Left ventricle myocardium inferior (tissue), 1 donor: ENCODE results near the gene RHOJ. TPM values are rescaled to one million over a fixed set of nuclear protein-coding genes. Genes with fewer than 3 reads are reported as not detected.

ENCODE experiments used
- DNase-seq: peaks from one replicate; pipeline ENCODE4 v3.0.0-alpha.2; 2020
- H3K27ac ChIP-seq: fragments of 200-600 bp; replicated peaks from 2 replicates; pipeline ENCODE4 v1.8.0; 2021
- H3K27me3 ChIP-seq: fragments of 200-600 bp; 2 replicates; pipeline ENCODE4 v1.8.0; 2021; ENCODE audit warnings: low read depth
- H3K36me3 ChIP-seq: fragments of 200-600 bp; 2 replicates; pipeline ENCODE4 v1.8.0; 2021
- H3K4me1 ChIP-seq: fragments of 200-600 bp; 2 replicates; pipeline ENCODE4 v1.8.0; 2021
- H3K4me3 ChIP-seq: fragments of 200-600 bp; 2 replicates; pipeline ENCODE4 v1.8.0; 2021; ENCODE audit warnings: mild to moderate bottlenecking, moderate library complexity
- H3K9me3 ChIP-seq: fragments of 200-600 bp; replicated peaks from 2 replicates; pipeline ENCODE4 v1.8.0; 2021
- intact Hi-C: fragments of 100-400 bp; cut with micrococcal nuclease; formaldehyde crosslinking; loops from one replicate; pipeline ENCODE4 v1.11.0; 2022
- total RNA-seq: library from RNA; stranded (reverse); fragmentation: NEBNext Ultra II Directional; extraction: Animal tissue kit (Norgen Biotek cat#: 25700); gene quantifications from one replicate; pipeline ENCODE4 v1.2.1, GENCODE V29; 2021
- TF ChIP-seq, protein P1 (sequence below): fragments of 200-600 bp; IDR thresholded peaks from 2 replicates; pipeline ENCODE4 v1.8.0; 2021; ENCODE audit warnings: antibody characterized with exemption, mild to moderate bottlenecking, borderline replicate concordance
- donor health status: DM: no; HTN: yes; CAD: no; lungs with severe emphysema.

The RHOJ gene
- total RNA-seq, 1 donor from 2014 or later, result 14.6 TPM

DNA sequence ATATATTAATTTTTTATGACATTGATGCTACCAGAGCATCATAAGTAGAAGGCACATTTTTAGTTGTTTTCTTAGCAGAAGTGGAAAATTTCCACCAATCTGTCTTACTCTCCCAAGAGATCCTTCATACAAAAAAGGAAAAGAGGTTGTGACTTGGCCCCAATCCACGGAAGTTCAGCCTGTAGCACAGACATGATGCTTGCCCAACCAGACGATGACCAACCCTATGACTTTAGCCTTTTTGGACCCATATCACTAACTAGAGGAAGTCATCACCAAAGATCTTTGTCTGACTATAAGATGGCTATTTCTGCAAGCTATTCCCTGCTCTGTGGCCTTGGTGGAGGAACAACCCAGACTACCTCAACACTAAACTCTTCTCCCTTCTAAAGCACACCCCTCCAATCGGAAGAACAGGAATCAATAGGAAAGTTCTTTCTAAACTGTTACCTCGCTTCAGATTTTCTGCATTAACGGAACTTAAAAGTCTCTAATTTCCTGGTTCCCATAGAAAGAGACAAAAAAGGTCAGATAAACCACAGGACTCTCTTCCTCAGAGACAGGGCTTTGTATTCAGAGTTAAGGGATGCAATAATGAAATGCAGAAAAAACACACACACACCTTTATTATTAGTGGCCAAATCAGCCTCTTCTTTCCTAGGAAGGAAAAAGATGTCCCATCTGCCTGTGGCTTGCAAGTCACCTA lies 4.1 kb upstream of the RHOJ start:
- Histone ChIP-seq H3K27ac (peak overlapping the region; percentile 45), H3K9me3 (no peaks in the 10 kb centered on the region), H3K27me3 (no peaks in the 10 kb centered on the region), H3K4me3 (no peak overlapping the region), H3K36me3 (no peaks in the 10 kb centered on the region), H3K4me1 (peaks cover 29% of the 10 kb centered on the region)
- peak; percentile 25 for DNase-seq
- intact Hi-C loops, result no loop called here
- TF ChIP-seq, protein P1, sequence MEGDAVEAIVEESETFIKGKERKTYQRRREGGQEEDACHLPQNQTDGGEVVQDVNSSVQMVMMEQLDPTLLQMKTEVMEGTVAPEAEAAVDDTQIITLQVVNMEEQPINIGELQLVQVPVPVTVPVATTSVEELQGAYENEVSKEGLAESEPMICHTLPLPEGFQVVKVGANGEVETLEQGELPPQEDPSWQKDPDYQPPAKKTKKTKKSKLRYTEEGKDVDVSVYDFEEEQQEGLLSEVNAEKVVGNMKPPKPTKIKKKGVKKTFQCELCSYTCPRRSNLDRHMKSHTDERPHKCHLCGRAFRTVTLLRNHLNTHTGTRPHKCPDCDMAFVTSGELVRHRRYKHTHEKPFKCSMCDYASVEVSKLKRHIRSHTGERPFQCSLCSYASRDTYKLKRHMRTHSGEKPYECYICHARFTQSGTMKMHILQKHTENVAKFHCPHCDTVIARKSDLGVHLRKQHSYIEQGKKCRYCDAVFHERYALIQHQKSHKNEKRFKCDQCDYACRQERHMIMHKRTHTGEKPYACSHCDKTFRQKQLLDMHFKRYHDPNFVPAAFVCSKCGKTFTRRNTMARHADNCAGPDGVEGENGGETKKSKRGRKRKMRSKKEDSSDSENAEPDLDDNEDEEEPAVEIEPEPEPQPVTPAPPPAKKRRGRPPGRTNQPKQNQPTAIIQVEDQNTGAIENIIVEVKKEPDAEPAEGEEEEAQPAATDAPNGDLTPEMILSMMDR, result no peak

DNA sequence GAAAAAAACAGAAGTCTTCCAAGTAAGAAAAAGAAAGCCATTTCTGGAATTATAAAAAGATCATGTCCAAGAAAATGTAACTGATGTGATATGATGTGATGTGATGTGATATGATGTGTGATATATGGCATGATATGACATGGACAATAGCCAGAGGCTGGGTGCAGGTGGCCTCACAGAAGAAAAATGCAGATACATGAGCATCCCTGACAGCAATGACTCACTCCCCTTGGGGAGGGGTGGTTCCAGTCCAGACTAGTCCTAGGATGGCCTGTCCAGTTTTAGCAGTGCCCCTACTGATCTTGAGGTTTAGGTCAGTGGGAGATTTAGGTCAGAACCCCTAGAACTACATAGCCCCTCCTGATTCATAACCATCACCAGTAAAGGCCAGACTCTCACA lies 3.5 kb upstream of the RHOJ start:
- TF ChIP-seq, protein P1, result no peak
- DNase-seq, result no peak
- no peaks in the 10 kb centered on the region for H3K27me3 ChIP-seq
- H3K9me3 ChIP-seq, result no peaks in the 10 kb centered on the region
- peaks cover 29% of the 10 kb centered on the region for H3K4me1 ChIP-seq
- no peaks in the 10 kb centered on the region for H3K36me3 ChIP-seq
- H3K4me3 ChIP-seq, result no peak overlapping the region
- intact Hi-C loops, result no loop called here
- peak overlapping the region; percentile 45 for H3K27ac ChIP-seq

DNA sequence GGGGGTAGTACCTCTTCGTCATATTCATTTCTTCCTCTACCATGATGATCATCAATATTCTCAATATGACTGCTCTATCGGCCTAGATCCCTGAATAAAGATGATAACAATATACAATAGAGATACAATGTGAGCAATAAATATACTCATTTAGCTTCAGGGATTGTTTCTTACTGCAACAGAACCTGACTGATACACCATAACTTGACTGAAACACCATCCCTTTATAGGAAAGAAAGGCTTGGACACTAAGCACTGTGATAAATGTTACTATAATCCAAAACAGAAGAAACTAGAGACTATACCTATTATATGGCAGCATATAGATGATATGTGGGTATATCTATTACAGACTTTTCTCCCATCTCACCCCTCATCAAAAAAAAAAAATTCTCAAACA lies 1.2 kb upstream of the RHOJ start:
- Histone ChIP-seq H3K4me1 (peaks cover 49% of the 10 kb centered on the region), H3K36me3 (no peaks in the 10 kb centered on the region), H3K27ac (peak overlapping the region; percentile 95), H3K4me3 (peak overlapping the region; percentile 67), H3K27me3 (no peaks in the 10 kb centered on the region), H3K9me3 (no peaks in the 10 kb centered on the region)
- DNase-seq, result no peak
- intact Hi-C loops, result no loop called here
- TF ChIP-seq, protein P1, result no peak

DNA sequence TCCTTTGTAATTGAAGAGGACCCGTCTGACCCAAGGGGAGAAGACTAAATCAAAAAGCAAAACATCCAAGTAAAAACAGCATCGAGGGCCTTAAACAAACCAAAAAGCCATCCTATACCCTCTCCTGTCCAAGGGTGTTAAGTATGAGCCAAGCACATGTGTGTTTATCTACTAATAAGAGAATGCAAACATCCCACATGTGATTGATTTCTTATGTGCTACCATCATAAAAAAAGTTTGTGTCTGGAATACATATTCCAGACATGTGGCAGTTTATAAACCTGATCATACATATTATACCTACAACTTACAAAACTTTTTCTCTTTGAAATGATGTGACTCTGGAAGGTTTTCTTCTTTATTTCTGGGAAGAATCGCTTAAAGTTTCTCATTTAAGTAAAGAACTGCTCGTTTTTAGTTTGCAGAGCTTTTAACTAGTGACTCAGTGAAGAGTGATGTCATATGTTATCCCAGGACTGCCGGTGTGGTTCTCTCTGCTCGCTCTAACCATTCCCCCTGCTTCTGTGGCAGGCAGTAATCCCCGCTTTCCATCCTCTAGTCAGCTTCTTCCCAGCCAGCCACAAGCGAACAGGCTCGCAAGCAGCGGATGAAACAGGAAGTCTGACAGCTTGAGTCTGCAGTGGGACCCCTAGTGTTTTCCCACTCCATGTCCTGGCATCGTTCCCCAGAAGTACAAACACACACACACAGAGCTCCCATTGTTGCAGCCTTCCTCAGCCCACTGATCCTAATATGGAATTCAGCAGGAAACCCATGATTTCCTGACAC lies 431 bp upstream of the RHOJ start:
- TF ChIP-seq, protein P1, result peak; percentile 45
- H3K27ac ChIP-seq, result peak overlapping the region; percentile 95
- peak; percentile 79 for DNase-seq
- no peaks in the 10 kb centered on the region for H3K27me3 ChIP-seq
- H3K36me3 ChIP-seq, result no peaks in the 10 kb centered on the region
- no peaks in the 10 kb centered on the region for H3K9me3 ChIP-seq
- intact Hi-C loops, result no loop called here
- H3K4me3 ChIP-seq, result peak overlapping the region; percentile 67
- peaks cover 55% of the 10 kb centered on the region for H3K4me1 ChIP-seq

GRCh38 chr14:63205044-63205575 lies 867 bp downstream of the RHOJ start:
- TF ChIP-seq, protein P1, result no peak
- intact Hi-C loops, result no loop called here
- Histone ChIP-seq H3K27me3 (no peaks in the 10 kb centered on the region), H3K36me3 (no peaks in the 10 kb centered on the region), H3K27ac (peak overlapping the region; percentile 95), H3K4me1 (peaks cover 58% of the 10 kb centered on the region), H3K9me3 (no peaks in the 10 kb centered on the region), H3K4me3 (peak overlapping the region; percentile 67)
- no peak for DNase-seq
